Endothelial cell (in vitro differentiated cells): Measurements from ENCODE around the gene SRPK1. TPM values are rescaled to one million over a fixed set of nuclear protein-coding genes. Genes with fewer than 3 reads are reported as not detected.

ENCODE experiments used
- DNase-seq: peaks from one replicate; pipeline ENCODE4 v3.0.0; 2021; ENCODE audit warnings: low spot score
- H3K27ac Mint-ChIP-seq: one replicate; pipeline ENCODE4 v1.8.0; 2021; ENCODE audit warnings: mixed read lengths, inconsistent platforms; ENCODE audit not compliant: unreplicated experiment
- H3K27me3 Mint-ChIP-seq: one replicate; pipeline ENCODE4 v1.8.0; 2021; ENCODE audit warnings: mild to moderate bottlenecking, moderate library complexity, mixed read lengths, inconsistent platforms; ENCODE audit not compliant: unreplicated experiment
- H3K36me3 Mint-ChIP-seq: one replicate; pipeline ENCODE4 v1.8.0; 2021; ENCODE audit warnings: mild to moderate bottlenecking, low read depth, mixed read lengths, inconsistent platforms; ENCODE audit not compliant: unreplicated experiment
- H3K4me1 Mint-ChIP-seq: one replicate; pipeline ENCODE4 v1.8.0; 2021; ENCODE audit warnings: mild to moderate bottlenecking, mixed read lengths, inconsistent platforms; ENCODE audit not compliant: unreplicated experiment
- H3K4me3 Mint-ChIP-seq: one replicate; pipeline ENCODE4 v1.8.0; 2021; ENCODE audit warnings: mild to moderate bottlenecking, mixed read lengths, inconsistent platforms; ENCODE audit not compliant: unreplicated experiment
- H3K9me3 Mint-ChIP-seq: one replicate; pipeline ENCODE4 v1.8.0; 2021; ENCODE audit warnings: mixed read lengths, inconsistent platforms; ENCODE audit not compliant: unreplicated experiment
- CTCF ChIP-seq: fragments of 200-600 bp; sonication (generic); IDR thresholded peaks from one replicate; pipeline ENCODE4 v1.5.0; 2021; ENCODE audit warnings: antibody characterized with exemption; ENCODE audit not compliant: unreplicated experiment
- total RNA-seq: library from RNA; stranded (reverse); fragmentation: NEBNext Ultra II Directional; extraction: Animal tissue kit (Norgen Biotek cat#: 25700); gene quantifications from one replicate; pipeline ENCODE4 v1.2.1, GENCODE V29; 2021; ENCODE audit not compliant: unreplicated experiment

The SRPK1 gene
- total RNA-seq, 1 donor from 2014 or later, result 59.6 TPM

DNA sequence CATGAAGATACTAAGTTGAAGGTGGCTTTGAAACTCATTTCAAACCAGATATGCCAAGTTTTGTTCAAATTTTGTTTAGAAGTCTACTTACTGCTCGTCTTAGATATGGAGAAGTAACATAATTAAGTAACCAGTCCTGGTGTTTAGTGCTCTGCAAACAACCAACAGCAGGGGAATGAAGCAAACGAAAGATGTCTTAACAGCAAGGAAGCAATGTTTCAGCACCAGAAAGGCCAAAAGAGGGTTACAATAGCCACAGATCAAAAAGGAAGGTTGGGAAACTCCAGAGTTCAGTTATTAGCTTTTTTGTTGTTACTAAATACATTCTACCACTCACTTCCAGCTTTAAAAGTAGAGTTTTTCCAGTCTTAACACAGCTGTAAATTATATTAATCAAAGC, 70.7 kb downstream of the SRPK1 start:
- Mint-ChIP-seq H3K27ac (no peak overlapping the region), H3K27me3 (no peaks in the 10 kb centered on the region), H3K4me3 (no peak overlapping the region), H3K4me1 (peaks cover 12% of the 10 kb centered on the region), H3K36me3 (peaks cover 29% of the 10 kb centered on the region), H3K9me3 (no peaks in the 10 kb centered on the region)
- no peak for TF ChIP-seq CTCF
- DNase-seq, result no peak

DNA sequence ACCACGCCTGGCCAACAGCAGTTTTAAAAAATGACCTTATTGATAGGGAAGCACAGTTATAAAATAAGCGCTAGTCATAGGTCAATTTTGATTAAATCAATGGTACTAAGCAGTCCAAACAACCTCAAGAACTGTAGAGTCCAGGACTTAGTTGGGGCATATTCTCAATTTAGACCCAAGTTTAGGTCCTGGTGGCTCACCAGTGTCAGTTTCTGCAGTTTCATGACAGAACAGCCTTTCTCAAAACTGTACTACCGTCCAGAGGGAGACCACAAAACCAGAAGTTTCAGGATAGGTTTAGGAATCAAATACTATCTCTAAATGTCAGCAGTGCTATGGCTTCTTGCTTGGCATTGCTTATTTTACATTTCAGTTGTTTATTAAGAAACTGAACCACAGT, 76.6 kb downstream of the SRPK1 start:
- Mint-ChIP-seq H3K27me3 (no peaks in the 10 kb centered on the region), H3K9me3 (no peaks in the 10 kb centered on the region), H3K4me1 (peaks cover 13% of the 10 kb centered on the region), H3K27ac (no peak overlapping the region), H3K4me3 (no peak overlapping the region), H3K36me3 (peaks cover 16% of the 10 kb centered on the region)
- DNase-seq, result no peak
- no peak for TF ChIP-seq CTCF

DNA sequence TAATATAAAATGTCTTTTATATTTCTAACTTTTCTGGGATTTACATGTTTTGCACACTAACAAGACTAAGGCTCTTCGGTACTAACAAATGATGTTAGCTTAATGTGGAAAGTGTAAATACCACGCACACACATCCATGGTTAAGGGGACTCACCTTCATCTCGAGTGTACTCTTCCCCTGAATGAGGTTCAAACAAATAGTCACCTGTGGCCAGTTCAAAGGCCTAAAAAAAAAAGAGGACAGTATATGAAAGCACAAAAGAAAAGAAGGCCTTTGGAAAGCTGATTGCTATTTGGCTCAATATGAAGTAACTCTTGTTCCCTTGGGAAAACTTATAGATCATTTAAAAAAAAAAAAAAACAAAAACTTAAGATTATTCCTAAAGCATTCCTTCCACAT, 78.5 kb downstream of the SRPK1 start:
- H3K27me3 Mint-ChIP-seq, result no peaks in the 10 kb centered on the region
- DNase-seq, result no peak
- H3K4me3 Mint-ChIP-seq, result no peak overlapping the region
- TF ChIP-seq CTCF, result no peak
- no peaks in the 10 kb centered on the region for H3K9me3 Mint-ChIP-seq
- H3K27ac Mint-ChIP-seq, result no peak overlapping the region
- peaks cover 13% of the 10 kb centered on the region for H3K4me1 Mint-ChIP-seq
- peaks cover 13% of the 10 kb centered on the region for H3K36me3 Mint-ChIP-seq

DNA sequence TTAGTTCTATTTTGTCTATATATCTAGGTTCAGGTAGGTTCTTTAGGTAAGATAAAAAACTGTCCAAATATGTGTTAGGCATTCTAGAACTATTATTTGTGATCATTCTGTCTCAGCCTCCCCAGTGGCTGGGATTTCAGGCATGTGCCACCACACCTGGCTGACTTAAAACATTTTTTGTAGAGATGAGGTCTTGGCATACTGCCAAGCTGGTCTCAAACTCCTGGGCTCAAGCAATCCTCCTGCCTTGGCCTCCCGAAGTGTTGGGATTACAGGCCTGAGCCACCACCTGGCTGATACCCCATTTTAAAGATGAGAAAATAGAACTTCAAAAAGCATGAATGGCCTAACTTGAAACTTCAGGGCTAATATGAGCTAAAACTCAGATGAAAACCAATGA, 81.9 kb downstream of the SRPK1 start:
- no peaks in the 10 kb centered on the region for H3K27me3 Mint-ChIP-seq
- no peak for TF ChIP-seq CTCF
- no peak for DNase-seq
- no peak overlapping the region for H3K4me3 Mint-ChIP-seq
- H3K4me1 Mint-ChIP-seq, result peaks cover 4% of the 10 kb centered on the region
- H3K9me3 Mint-ChIP-seq, result no peaks in the 10 kb centered on the region
- H3K27ac Mint-ChIP-seq, result no peak overlapping the region
- H3K36me3 Mint-ChIP-seq, result peaks cover 12% of the 10 kb centered on the region

GRCh38 chr6:35833536-35833935, 87.4 kb downstream of the SRPK1 start:
- H3K36me3 Mint-ChIP-seq, result peaks cover 6% of the 10 kb centered on the region
- no peaks in the 10 kb centered on the region for H3K4me1 Mint-ChIP-seq
- TF ChIP-seq CTCF, result no peak
- H3K27ac Mint-ChIP-seq, result no peak overlapping the region
- H3K9me3 Mint-ChIP-seq, result no peaks in the 10 kb centered on the region
- no peak overlapping the region for H3K4me3 Mint-ChIP-seq
- no peaks in the 10 kb centered on the region for H3K27me3 Mint-ChIP-seq
- no peak for DNase-seq
